Thoracic aorta (tissue), 2 donors: ENCODE results near the gene SPIN2A. TPM values are rescaled to one million over a fixed set of nuclear protein-coding genes. Genes with fewer than 3 reads are reported as not detected.
"Not testable (repeated sequence)": the region's sequence is repeated elsewhere in the genome, so short reads cannot be mapped to it uniquely, and the experiment has no call there.

Source experiments
- ATAC-seq: fragments of 150-250 bp; one replicate; pipeline ENCODE4 v1.8.0; 2017; ENCODE audit warnings: low read depth; ENCODE audit not compliant: insufficient number of reproducible peaks, low FRiP score
- DNase-seq: peaks from one replicate; pipeline ENCODE4 v3.0.0-alpha.2; 2020; ENCODE audit warnings: low spot score
- H3K27ac ChIP-seq, 2 donors: fragments of 200-600 bp; sonication (generic); 1 replicate in 1 of 2; 2 replicates in 1 of 2; pipeline ENCODE4 v1.5.1; 2016; ENCODE audit warnings: mild to moderate bottlenecking in 2 of 2, moderate library complexity in 2 of 2
- H3K27me3 ChIP-seq: fragments of 200-600 bp; sonication (generic); replicated peaks from 2 replicates; pipeline ENCODE4 v1.6.0; 2016; ENCODE audit warnings: mild to moderate bottlenecking; ENCODE audit not compliant: insufficient read depth
- H3K36me3 ChIP-seq: fragments of 200-600 bp; sonication (generic); one replicate; pipeline ENCODE4 v1.5.1; 2016
- H3K4me1 ChIP-seq, 2 donors: fragments of 200-600 bp; sonication (generic); 1 replicate in 1 of 2; 2 replicates in 1 of 2; pipeline versions ENCODE4 v1.5.1 to v1.6.0; 2016; ENCODE audit warnings: low read depth in 2 of 2, mild to moderate bottlenecking in 1 of 2; ENCODE audit not compliant: control insufficient read depth in 1 of 2
- H3K4me3 ChIP-seq: fragments of 200-600 bp; sonication (generic); 2 replicates; pipeline ENCODE4 v1.5.1; 2016; ENCODE audit warnings: mild to moderate bottlenecking
- H3K9me3 ChIP-seq: fragments of 200-600 bp; sonication (generic); 2 replicates; pipeline ENCODE4 v1.5.1; 2016
- total RNA-seq, 2 donors: library from RNA; depleted of rRNA; stranded (reverse); fragments of >200 nt; gene quantifications; one replicate each; pipeline versions ENCODE4 v1.1.0 to v1.2.3, GENCODE V29; 2016
- TF ChIP-seq, protein P1 (sequence below): fragments of 200-600 bp; sonication (generic); IDR thresholded peaks from one replicate; pipeline ENCODE4 v1.5.1; 2019; ENCODE audit warnings: antibody characterized with exemption

SPIN2A gene
- total RNA-seq, 2 donors from 2014 or later = 0.35 to 0.54 TPM

DNA sequence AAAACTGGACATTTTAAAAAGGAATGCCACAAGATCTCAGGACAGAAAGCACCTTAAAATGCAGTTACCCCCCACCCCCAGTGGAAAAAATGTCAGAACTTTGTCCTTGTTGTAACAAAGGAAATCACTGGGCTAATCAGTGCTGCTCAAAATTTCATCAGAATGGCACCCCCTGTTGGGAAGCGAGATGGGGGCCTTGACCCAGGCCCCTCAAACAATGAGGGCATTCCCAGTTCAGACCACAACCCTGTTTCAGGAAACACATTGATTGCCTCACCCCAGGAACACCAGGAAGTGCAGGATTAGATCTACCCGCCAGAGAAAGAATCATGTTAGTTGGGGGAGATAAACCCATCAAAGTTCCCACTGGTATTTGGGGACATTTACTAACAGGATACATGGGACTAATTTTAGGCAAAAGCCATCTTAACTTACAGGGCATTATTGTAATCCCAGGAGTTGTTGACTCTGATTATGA lies 32.2 kb downstream of the SPIN2A start:
- Histone ChIP-seq H3K9me3 (no peaks in the 10 kb centered on the region), H3K27me3 (no peaks in the 10 kb centered on the region), H3K4me1 (no peaks in the 10 kb centered on the region), H3K36me3 (no peaks in the 10 kb centered on the region), H3K4me3 (no peak overlapping the region), H3K27ac (no peak overlapping the region)
- no peak for ATAC-seq
- no peak for DNase-seq
- TF ChIP-seq, protein P1, sequence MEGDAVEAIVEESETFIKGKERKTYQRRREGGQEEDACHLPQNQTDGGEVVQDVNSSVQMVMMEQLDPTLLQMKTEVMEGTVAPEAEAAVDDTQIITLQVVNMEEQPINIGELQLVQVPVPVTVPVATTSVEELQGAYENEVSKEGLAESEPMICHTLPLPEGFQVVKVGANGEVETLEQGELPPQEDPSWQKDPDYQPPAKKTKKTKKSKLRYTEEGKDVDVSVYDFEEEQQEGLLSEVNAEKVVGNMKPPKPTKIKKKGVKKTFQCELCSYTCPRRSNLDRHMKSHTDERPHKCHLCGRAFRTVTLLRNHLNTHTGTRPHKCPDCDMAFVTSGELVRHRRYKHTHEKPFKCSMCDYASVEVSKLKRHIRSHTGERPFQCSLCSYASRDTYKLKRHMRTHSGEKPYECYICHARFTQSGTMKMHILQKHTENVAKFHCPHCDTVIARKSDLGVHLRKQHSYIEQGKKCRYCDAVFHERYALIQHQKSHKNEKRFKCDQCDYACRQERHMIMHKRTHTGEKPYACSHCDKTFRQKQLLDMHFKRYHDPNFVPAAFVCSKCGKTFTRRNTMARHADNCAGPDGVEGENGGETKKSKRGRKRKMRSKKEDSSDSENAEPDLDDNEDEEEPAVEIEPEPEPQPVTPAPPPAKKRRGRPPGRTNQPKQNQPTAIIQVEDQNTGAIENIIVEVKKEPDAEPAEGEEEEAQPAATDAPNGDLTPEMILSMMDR = no peak

DNA sequence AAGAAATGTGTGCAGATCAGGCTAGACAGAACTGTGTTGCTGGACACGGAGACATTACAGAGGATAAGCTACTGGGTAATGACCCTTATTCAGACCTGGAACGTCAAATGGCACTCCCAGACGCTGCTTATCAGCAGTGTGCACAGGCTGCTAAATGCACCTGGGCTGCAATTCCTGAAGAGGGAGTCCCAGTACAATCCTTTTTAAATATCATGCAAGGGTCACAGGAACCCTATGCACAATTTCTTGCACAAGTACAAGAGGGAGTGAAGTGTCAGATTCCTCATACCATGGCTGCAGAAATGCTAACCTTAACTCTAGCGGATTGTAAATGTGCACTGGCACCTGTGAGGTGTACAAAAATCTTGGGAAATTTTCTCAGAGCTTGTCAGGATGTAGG lies 32.8 kb downstream of the SPIN2A start:
- H3K36me3 ChIP-seq = no peaks in the 10 kb centered on the region
- TF ChIP-seq, protein P1 = no peak
- ATAC-seq = no peak

DNA sequence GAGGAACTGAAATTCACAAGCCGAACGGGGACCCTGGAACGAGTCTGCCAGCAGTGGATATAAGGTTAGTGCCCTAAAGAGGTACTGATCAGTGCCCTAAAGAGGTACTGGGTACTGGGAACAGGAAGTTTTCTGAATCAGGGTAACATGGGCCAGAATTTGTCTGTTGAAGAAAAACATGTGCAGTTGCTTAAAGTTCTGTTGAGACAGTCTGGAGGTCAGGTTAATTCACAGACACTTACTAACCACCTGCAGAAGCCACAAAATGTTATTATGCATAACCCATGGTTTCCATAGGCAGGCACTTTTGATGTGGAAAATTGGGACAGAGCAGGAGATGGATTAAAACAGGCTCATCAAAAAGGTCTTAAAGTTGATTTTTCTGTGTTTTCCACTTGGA lies 33.7 kb downstream of the SPIN2A start:
- H3K4me3 ChIP-seq = no peak overlapping the region
- TF ChIP-seq, protein P1 = no peak
- DNase-seq = no peak

More for the DNA sequence above, 32.8 kb downstream of the SPIN2A start:
- Histone ChIP-seq H3K27ac (no peak overlapping the region), H3K9me3 (no peaks in the 10 kb centered on the region), H3K4me3 (no peak overlapping the region), H3K27me3 (no peaks in the 10 kb centered on the region), H3K4me1 (no peaks in the 10 kb centered on the region)
- DNase-seq = no peak

DNA sequence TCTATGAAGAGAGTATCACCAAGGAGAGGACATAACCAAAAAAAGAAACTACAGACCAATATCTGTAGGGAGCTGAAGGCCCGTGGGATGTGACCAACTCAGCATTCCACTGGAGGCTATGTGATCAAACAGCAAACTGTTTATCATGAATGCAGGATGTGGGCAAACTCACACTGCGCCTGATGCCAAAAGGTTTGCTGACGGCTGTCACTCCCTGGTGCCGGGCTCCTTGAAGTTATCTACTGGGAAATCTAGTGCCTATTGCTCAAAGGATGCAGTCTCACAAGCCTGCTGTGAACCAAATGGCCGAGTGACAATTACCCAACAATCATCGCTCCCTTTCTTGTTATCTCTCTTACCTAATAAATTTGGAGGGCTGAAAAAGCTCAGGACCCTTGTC lies 34.3 kb downstream of the SPIN2A start:
- not testable (repeated sequence) for DNase-seq, H3K4me1 ChIP-seq, H3K27me3 ChIP-seq, H3K27ac ChIP-seq, H3K36me3 ChIP-seq, ATAC-seq, H3K9me3 ChIP-seq, H3K4me3 ChIP-seq

More for the DNA sequence above, 33.7 kb downstream of the SPIN2A start:
- no peaks in the 10 kb centered on the region for H3K4me1 ChIP-seq
- H3K27ac ChIP-seq = no peak overlapping the region
- ATAC-seq = no peak
- H3K36me3 ChIP-seq = no peaks in the 10 kb centered on the region
- H3K9me3 ChIP-seq = no peaks in the 10 kb centered on the region
- no peaks in the 10 kb centered on the region for H3K27me3 ChIP-seq

Other genes with a start within 250 kb of the SPIN2A start
- 10 to 100 TPM in 1 of 2 donors, 1 to 10 TPM in 1; 8.5 to 18.0 TPM for gene SPIN3, start 141.9 kb downstream of the SPIN2A start, total RNA-seq
- gene SPIN2B, start 15.8 kb downstream of the SPIN2A start, total RNA-seq = 10 to 100 TPM; 16.8 to 19.0 TPM
- 1 to 10 TPM in 1 of 2 donors, not detected in 1; 1.2 TPM for gene FAAH2, start 149.3 kb upstream of the SPIN2A start, total RNA-seq